Heart right ventricle (tissue), 16 donors: ENCODE measurements around the gene TMEM132D. TPM values are rescaled to one million over a fixed set of nuclear protein-coding genes. Genes with fewer than 3 reads are reported as not detected.

Source experiments
- ATAC-seq, 8 donors: fragments of 200-7000 bp; cut with Tn5 transposase; one replicate each; pipeline ENCODE4 v1.9.1; 2020; ENCODE audit warnings: mild to moderate bottlenecking in 8 of 8, moderate library complexity in 8 of 8, moderate number of reproducible peaks in 1 of 8
- DNase-seq, 2 donors: peaks; one replicate each; pipeline ENCODE4 v3.0.0-alpha.2; 2020
- H3K27ac ChIP-seq, 10 donors: fragments of 200-600 bp; sonication (generic) in 2 of 10; one replicate each; pipeline versions ENCODE4 v1.5.0 to v1.8.0; 2020 to 2022; ENCODE audit warnings: mild to moderate bottlenecking in 3 of 10
- H3K27me3 ChIP-seq, 7 donors: fragments of 200-600 bp; one replicate each; pipeline ENCODE4 v1.8.0; 2021 to 2022; ENCODE audit warnings: mild to moderate bottlenecking in 2 of 7
- H3K36me3 ChIP-seq, 9 donors: fragments of 200-600 bp; sonication (generic) in 1 of 9; one replicate each; pipeline versions ENCODE4 v1.5.0 to v1.8.0; 2020 to 2022; ENCODE audit warnings: mild to moderate bottlenecking in 2 of 9
- H3K4me1 ChIP-seq, 9 donors: fragments of 200-600 bp; sonication (generic) in 1 of 9; one replicate each; pipeline versions ENCODE4 v1.5.0 to v1.8.0; 2020 to 2022; ENCODE audit warnings: mild to moderate bottlenecking in 4 of 9
- H3K4me3 ChIP-seq, 10 donors: fragments of 200-600 bp; sonication (generic) in 2 of 10; one replicate each; pipeline versions ENCODE4 v1.5.0 to v1.8.0; 2020 to 2022; ENCODE audit warnings: mild to moderate bottlenecking in 7 of 10, moderate library complexity in 2 of 10
- H3K9me3 ChIP-seq, 11 donors: fragments of 200-600 bp in 10 of 11; sonication (generic) in 2 of 11; one replicate each; pipeline versions ENCODE4 v1.5.0 to v1.8.0; 2013 to 2022; ENCODE audit warnings: mild to moderate bottlenecking in 2 of 11, control low read depth in 1 of 11, moderate library complexity in 1 of 11
- WGBS, 2 donors: extraction: QIAGEN DNeasy Blood & Tissue Kit; methylation state at CpG; one replicate each; pipeline ENCODE4 v1.1.7; 2013; ENCODE audit warnings: inconsistent platforms in 1 of 2; 5-methylcytosine and 5-hydroxymethylcytosine counted together
- intact Hi-C, 10 donors: fragments of 100-400 bp; cut with DNase I; formaldehyde crosslinking; loops; one replicate each; pipeline versions ENCODE4 v1.11.1 to v1.14.2; 2022
- polyA plus RNA-seq, 2 donors: library from polyadenylated mRNA; stranded (reverse); fragments of 200-250 nt; gene quantifications; one replicate each; pipeline ENCODE4 v1.2.3, GENCODE V29; 2013
- total RNA-seq, 10 donors: library from RNA; stranded (reverse); fragmentation: NEBNext Ultra II Directional in 3 of 10; extraction: Animal tissue kit (Norgen Biotek cat#: 25700) in 3 of 10; gene quantifications; one replicate each; pipeline versions ENCODE4 v1.2.1 to v1.2.4, GENCODE V29; 2021 to 2023
- TF ChIP-seq, protein P1 (sequence below), 9 donors: fragments of 200-600 bp; sonication (generic) in 2 of 9; IDR thresholded peaks; one replicate each; pipeline versions ENCODE4 v1.5.0 to v1.8.0; 2021 to 2022; ENCODE audit warnings: antibody characterized with exemption in 9 of 9, mild to moderate bottlenecking in 5 of 9, moderate library complexity in 1 of 9
- donor health status: Arrhythmogenic right ventricular cardiomyopathy.
- donor health status: ischemic (EF 13 %, LVEDD 7.1; RV severe dilation, severe dysfunction).
- donor health status: healthy with polysubstance abuse.
- donor health status: DM: no; HTN: yes; CAD: no.
- donor health status: DM: no; HTN: no; CAD: no.
- donor health status: ischemic (EF 25% LVEDD 6.9; RV normal size, moderate dysfunction).
- donor health status: ischemic (EF 25% LVEDD 5.7; RV mildly dilated, moderate dysfunction).
- donor health status: healthy.
- donor health status: DM: yes; HTN: yes; CAD: no.
- donor health status: Ischemic cardiomyopathy.
- donor health status: ischemic (EF 35%, LVEDD 5.7; RV mildly dilated, moderate dysfunction).
- donor health status: nonischemic (EF 11% LVEDD 7.7; RV severe dilation, severe dysfunction).
- donor health status: DM: yes; HTN: yes; CAD: no.
- donor health status: PGD.
- donor health status: ischemic (EF 29% LVEDD 5.4; RV normal size, mild dysfunction).
- donor health status: nonischemic (EF 23%, LVEDD 6.1; RV moderate dilation, normal function).

TMEM132D gene
- total and polyA plus RNA-seq, 12 donors, result not detected

DNA sequence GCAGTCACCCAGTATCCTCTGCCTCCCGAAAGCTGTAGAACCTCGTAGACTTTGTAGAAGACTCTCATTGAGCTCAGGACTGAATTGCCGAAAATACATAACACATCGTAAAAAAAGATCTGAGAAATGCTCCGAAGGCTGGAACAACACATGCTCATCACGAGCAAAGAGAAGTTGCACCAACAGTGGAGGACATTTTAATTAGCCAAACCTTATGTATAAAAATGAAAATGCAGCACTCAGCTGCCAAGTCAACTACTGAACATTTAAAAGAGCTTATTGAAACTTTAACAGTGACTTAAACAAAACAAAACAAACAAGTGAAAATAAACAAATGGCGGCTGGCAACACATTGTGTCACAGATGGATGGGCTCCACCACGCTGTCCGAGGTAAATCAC is 519.9 kb downstream of the TMEM132D start:
- peaks cover 0 to 6% (median 0%) of the 10 kb centered on the region in 7 donors for H3K27me3 ChIP-seq
- intact Hi-C loops, result no loop called here
- TF ChIP-seq, protein P1, sequence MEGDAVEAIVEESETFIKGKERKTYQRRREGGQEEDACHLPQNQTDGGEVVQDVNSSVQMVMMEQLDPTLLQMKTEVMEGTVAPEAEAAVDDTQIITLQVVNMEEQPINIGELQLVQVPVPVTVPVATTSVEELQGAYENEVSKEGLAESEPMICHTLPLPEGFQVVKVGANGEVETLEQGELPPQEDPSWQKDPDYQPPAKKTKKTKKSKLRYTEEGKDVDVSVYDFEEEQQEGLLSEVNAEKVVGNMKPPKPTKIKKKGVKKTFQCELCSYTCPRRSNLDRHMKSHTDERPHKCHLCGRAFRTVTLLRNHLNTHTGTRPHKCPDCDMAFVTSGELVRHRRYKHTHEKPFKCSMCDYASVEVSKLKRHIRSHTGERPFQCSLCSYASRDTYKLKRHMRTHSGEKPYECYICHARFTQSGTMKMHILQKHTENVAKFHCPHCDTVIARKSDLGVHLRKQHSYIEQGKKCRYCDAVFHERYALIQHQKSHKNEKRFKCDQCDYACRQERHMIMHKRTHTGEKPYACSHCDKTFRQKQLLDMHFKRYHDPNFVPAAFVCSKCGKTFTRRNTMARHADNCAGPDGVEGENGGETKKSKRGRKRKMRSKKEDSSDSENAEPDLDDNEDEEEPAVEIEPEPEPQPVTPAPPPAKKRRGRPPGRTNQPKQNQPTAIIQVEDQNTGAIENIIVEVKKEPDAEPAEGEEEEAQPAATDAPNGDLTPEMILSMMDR (IDR thresholded peaks at IDR 0.05), result no peak
- H3K4me1 ChIP-seq, result no peaks in the 10 kb centered on the region
- no peaks in the 10 kb centered on the region for H3K36me3 ChIP-seq
- no peak overlapping the region for H3K27ac ChIP-seq
- no peak overlapping the region for H3K4me3 ChIP-seq
- DNase-seq (no peak), ATAC-seq (no peak)
- H3K9me3 ChIP-seq, result peaks cover 0 to 41% (median 0%) of the 10 kb centered on the region in 11 donors
- 84 to 90% methylated on average over 9 of the region's 9 CpGs for WGBS, 2 donors

DNA sequence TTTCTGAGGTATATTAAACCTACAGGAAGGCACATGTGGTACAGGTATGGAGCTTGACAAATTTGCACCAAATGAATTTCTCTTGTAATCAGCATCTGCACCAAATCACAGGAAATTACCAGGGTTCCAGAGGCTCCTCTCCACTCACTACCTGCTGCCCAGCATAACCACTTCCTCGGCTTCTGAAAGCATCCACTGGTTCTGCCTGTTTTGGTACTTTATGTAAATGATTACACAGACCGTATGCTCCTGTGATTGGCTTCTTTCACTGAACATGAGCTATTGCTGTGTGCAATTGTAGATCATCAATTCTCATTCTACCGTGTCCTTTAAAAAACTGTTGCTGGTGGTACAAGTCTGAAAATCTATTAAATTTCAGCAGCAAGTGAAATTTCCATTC is 522.1 kb downstream of the TMEM132D start:
- DNase-seq (no peak), ATAC-seq (no peak)
- Histone ChIP-seq H3K4me1 (no peaks in the 10 kb centered on the region), H3K36me3 (no peaks in the 10 kb centered on the region), H3K9me3 (peaks cover 0 to 33% (median 0%) of the 10 kb centered on the region in 11 donors), H3K4me3 (no peak overlapping the region), H3K27me3 (peaks cover 0 to 6% (median 0%) of the 10 kb centered on the region in 7 donors), H3K27ac (no peak overlapping the region)
- 60 to 66% methylated on average over 3 of the region's 3 CpGs for WGBS, 2 donors
- TF ChIP-seq, protein P1 (IDR thresholded peaks at IDR 0.05), result no peak
- intact Hi-C loops, result no loop called here

- TF ChIP-seq, protein P1 (IDR thresholded peaks at IDR 0.05), result no peak
- no peaks in the 10 kb centered on the region for H3K36me3 ChIP-seq
- peaks cover 0 to 6% (median 0%) of the 10 kb centered on the region in 7 donors for H3K27me3 ChIP-seq
- H3K4me3 ChIP-seq, result no peak overlapping the region
- H3K27ac ChIP-seq, result no peak overlapping the region
- 47 to 57% methylated on average over 6 of the region's 6 CpGs for WGBS, 2 donors
- no peak for ATAC-seq
- no peaks in the 10 kb centered on the region for H3K4me1 ChIP-seq
- DNase-seq, result no peak
- peaks cover 0 to 17% (median 0%) of the 10 kb centered on the region in 11 donors for H3K9me3 ChIP-seq
- intact Hi-C loops, result no loop called here
Observed at GRCh38 chr12:129379076-129379804, 524.6 kb downstream of the TMEM132D start.

GRCh38 chr12:129378496-129378895 is 525.3 kb downstream of the TMEM132D start:
- Histone ChIP-seq H3K27me3 (peaks cover 0 to 6% (median 0%) of the 10 kb centered on the region in 7 donors), H3K36me3 (no peaks in the 10 kb centered on the region), H3K9me3 (peaks cover 0 to 17% (median 0%) of the 10 kb centered on the region in 11 donors), H3K27ac (no peak overlapping the region), H3K4me1 (no peaks in the 10 kb centered on the region), H3K4me3 (no peak overlapping the region)
- intact Hi-C loops, result no loop called here
- TF ChIP-seq, protein P1 (IDR thresholded peaks at IDR 0.05), result no peak
- ATAC-seq (no peak), DNase-seq (no peak)
- WGBS, 2 donors, result 72 to 85% methylated on average over 5 of the region's 5 CpGs
